Stimulated activated CD8-positive, alpha-beta memory T cell treated with anti-CD3 and anti-CD28 coated beads, Interleukin-15, amount 100 ng/mL, for 4 hours (primary cell): Measurements from ENCODE around the gene KCNMB3.
"Not testable (repeated sequence)": the region's sequence is repeated elsewhere in the genome, so short reads cannot be mapped to it uniquely, and the experiment has no call there.

Source experiments
- DNase-seq, 2 donors: peaks; one replicate each; pipeline ENCODE4 v3.0.0-alpha.2; 2020; ENCODE audit warnings: low read depth in 2 of 2

The KCNMB3 gene

DNA sequence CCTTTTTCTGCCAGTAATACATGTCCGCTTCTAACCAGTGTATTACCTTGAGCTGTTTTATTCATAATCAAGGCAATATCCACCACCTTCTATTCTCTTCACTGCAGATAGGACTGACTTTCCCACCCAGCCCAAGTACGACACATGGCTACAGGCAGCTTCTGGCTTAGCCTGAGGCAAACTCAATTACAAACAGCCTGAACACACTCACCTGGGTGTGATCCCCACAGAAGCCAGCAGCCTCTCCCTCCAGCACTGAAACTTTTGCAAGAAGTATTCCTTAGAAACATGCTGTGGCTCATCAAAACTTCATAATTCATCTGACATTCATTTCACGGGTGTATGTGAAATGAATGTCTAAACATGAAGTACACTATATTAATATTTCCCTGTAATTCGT, 13.5 kb upstream of the KCNMB3 start:
- no peak for DNase-seq

DNA sequence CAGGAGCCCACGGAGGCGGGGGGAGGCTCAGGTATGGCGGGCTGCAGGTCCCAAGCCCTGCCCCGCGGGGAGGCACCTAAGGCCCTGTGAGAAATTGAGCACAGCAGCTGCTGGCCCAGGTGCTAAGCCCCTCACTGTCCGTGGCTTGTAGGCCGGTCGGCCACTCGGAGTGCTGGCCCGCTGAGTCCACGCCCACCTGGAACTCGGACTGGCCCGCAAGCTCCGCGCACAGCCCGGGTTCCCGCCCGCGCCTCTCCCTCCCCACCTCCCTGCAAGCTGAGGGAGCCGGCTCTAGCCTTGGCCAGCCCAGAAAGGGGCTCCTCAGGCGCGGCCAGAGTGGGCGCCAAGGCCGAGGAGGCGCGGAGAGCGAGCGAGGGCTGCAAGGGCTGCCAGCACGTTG, 12.2 kb upstream of the KCNMB3 start:
- DNase-seq, result no peak

DNA sequence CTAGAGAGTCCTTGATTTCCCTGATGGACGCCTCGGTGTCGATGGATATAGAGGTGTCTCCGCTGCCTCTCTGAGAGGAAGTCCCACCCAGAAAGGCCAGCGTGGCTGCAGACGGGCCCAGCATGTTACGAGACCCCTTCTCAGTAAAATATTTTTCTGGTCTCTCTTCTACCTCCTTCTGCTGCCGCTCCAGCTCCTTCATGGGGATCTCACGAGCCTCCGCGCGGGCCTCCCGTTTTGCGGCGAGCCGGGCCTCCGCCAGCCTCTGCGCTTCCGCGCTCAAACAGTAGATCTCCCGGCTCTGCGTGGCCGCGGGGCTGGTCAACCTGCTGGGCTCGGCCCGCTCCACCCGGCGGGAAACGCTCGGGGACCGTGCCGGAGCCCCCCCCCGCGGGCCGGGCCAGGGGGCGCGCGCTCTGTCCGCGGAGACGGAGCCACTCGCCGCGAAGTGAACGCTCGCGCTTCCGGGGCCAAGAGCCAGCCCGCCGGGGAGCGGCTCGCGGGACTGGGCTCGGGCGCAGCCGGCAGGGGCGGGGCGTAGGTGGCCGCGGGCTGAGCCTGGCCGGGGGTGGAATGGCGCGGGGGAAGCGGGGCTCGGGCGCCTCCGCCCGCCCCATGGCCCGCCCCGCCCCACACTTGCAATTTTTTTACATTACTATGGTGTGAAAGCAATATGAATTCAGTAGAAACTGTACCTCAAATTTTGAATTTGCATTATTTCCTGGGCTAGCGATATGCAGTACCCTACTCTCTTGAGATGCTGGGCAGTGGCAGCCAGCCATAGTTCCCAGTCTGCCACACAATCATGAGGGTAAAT, 10.2 kb upstream of the KCNMB3 start:
- peak; percentile 30 to 55 for DNase-seq

DNA sequence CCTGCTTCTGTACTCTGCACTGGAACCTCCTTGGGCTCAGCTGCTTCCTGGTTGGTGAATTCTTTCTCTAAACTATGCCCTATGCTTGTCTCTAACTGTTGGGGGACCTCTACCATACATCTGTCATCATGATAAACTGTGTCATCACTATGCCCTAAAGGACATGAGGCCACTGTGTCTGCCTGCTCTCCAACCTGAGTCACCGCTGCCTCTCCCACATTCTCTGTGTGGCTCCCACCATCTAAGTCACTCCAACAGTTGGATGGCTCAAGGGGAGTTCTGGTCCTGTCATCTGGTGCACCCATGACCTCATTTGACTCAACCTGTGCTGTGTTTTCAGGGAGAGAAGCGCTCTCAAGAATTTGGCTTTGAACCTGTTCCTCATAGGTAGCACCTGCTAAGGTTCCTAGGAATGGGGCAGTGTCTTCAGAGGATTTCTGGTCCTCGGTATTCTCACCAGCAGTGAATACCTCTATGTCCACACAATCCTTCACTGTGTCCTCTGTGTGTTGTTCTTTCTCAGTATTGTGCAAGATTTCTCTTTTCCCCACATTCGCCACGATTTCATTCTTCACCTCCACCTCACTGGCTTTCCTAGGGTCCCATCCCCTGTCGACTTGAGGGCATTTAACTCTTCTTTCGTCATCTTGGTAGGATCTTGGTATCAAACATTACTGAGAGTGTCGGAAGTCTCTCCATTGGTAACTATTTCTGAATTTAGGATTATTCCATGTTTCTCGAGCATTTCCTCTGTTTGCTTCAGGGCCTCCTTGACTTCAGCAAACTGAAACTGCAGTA, 9.2 kb upstream of the KCNMB3 start:
- not testable (repeated sequence) for DNase-seq

DNA sequence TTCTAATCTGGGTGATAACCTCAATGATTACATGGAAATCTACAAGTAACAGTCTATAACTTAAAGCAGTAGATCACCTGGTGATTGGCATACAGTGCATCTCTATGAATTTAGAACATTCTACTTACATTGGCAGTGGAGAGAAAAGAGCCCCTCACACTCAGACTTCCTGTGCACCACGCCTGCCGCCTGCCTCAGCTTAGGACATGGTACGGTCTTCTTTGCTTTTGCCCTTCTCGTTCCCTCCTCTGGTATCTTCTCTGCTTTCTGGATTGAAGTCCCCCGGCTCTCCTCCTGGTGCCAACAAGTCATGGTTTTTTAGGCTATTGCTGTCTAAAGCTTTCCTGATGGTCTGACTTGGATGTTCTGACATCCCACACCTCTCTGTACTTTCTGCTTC, 7.9 kb upstream of the KCNMB3 start:
- no peak for DNase-seq

DNA sequence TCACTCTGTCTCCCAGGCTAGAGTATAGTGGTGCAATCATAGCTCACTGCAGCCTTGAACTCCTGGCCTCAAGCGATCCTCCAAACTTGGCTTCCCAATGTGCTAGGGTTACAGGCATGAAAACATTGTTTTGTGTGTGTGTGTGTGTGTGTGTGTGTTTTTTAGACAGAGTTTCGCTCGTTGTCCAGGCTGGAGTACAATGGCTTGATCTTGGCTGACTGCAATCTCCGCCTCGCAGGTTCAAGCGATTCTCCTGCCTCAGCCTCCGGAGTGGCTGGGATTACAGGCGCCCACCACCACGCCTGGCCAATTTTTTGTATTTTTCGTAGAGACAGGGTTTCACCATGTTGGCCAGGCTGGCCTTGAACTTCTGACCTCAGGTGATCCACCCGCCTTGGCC, 6.8 kb upstream of the KCNMB3 start:
- DNase-seq, result not testable (repeated sequence)

DNA sequence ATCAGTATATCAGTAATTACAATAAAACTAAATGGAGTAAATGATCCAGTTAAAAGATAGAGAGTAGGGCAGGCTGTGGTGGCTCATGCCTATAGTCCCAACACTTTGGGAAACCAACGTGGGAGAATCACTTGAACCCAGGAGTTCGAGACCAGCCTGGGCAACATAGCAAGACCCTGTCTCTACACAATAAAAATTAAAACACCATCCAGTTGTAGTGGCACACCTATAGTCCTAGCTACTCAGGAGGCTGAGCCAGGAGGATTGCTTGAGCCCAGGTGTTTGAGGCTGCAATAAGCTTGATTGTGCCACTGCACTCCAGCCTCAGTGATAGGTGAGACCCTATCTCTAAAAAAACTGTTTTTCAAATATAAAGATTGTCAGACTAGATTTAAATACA, 5.9 kb upstream of the KCNMB3 start:
- DNase-seq, result no peak

DNA sequence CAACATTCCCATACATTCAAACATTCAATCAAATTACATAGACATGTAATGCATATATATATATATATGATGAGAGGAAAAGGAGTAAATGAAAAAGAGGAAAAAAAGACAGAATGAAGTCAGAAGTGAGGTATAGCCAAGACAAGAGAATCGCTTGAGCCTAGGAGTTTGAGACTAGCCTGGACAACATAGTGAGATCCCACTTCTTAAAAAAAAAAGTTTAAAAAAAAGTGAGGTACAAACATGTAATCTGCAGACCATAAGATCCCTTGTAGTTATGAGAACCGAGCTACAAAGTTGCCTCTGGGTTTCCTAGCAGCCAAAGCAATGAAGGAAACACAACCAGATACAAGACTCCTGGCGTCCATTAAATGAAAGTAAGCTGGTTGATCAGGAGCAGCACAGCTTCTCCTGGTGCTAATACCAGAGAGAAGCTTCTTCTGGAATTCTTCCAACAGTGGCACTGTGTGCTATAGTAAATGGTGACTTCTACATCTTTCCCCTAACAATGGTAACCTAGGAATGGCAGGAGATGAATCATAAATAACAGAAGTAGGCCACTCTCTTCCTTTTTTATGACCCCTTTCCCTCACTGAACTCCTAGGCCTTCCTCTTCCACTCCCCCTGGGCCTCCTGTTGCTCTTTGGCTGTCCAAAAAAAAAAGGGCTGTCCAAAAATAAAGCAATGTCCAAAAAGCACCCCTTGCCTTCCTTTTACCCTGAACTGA, 3.5 kb downstream of the KCNMB3 start:
- no peak for DNase-seq

DNA sequence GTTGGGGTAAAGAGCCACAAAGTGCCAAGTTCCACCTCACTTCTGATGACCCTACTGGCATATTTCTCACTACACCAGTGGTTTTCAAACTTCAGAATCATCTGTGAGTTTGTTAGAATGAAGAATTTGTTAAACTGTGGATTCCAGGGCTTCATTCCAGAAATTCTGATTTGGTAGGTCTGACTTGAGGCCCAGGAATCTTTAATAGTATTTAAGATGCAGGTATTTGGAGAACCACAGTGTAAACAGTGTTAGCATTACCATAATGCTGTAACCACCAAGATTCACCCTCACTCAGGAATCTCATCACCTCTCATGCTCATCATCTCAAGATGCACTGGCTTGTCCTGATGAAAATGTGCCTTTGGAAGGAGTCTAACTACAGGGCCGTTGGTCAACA, 6.0 kb downstream of the KCNMB3 start:
- no peak for DNase-seq

DNA sequence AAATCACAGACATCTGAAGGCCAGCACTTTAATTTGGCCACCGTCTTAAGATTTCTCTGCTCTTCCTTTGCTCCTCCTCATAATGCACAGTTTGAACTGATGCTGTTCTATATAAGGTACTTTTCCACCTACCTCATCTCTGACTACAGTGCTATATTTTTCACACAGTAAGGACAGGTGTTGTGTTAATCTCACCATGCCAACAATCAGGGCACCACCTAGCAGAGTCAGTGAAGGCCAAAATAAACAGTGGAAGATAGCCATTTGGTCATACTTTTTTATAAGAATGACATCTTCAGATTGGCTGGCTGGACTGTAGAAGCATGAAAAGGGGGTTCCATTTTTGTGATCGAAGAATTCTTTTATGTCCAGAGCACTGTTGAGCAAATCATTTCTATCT, 8.1 kb downstream of the KCNMB3 start:
- DNase-seq, result not testable (repeated sequence)

DNA sequence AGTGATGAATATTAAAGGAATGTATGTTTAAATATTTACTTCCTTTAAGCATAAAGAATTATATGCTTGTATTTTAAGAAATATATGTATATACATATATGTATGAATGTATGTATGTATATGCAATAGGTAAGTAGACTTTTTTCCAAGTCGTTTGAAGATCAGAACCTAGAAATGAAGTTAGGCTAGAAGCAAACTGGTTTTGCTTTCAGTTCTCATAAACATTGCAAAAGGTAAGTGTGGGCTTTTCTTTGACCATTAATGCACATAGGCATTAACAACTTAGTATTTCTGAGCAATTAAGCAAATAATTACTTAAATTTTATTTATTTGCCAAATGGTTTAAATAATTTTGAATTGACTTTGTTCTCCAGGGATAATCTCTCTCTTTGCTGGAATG, 10.6 kb downstream of the KCNMB3 start:
- DNase-seq, result not testable (repeated sequence)

DNA sequence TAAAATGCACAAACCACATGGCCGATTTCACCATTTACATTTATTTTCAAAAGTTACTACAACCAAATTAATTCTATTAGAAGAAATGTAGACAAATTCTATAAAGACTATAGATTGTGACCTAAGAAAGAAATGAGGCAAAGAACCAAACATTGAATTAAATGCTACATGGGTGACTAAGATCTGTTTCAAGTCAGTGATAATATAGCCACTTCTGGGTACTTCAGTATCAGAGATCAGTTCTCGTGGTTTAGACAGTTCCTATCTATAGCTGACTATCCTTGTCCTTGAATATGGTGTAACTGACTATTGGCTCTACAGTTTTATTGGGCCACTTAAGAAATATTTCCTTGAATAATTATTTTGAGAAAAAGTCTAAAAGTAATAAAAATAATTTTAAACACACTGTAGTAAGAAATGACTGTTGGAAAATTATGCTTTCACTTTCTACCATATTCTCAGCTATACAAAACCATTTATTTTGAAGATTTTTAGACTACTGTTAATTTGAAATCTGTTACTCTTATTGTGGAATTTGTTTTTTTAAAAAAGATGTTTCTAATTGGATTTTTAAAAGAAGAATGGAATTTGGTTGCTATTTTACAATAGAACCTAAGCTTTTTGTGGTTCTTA, 14.1 kb downstream of the KCNMB3 start:
- no peak for DNase-seq

DNA sequence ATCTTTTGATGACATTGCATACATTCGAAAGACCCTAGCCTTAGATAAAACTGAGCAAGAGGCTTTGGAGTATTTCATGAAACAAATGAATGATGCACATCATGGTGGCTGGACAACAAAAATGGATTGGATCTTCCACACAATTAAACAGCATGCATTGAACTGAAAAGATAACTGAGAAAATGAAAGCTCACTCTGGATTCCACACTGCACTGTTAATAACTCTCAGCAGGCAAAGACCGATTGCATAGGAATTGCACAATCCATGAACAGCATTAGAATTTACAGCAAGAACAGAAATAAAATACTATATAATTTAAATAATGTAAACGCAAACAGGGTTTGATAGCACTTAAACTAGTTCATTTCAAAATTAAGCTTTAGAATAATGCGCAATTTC, 16.7 kb downstream of the KCNMB3 start:
- DNase-seq, result no peak

DNA sequence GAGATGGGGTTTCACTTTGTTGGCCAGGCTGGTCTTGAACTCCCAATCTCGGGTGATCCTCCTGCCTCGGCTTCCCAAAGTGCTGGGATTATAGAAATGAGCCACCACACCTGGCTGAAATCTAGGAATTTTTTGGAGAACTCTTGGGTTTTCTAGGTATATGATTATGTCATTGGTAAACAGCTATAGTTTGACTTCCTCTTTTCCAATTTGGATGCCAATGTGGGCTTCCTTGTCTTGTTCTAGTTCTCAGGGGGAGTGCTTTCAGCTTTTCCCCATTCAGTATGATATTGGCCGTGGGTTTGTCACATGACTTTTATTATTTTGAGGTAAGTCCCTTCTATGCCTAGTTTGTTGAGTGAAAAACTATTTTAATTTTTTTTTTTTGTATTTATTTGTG, 17.9 kb downstream of the KCNMB3 start:
- DNase-seq, result no peak

DNA sequence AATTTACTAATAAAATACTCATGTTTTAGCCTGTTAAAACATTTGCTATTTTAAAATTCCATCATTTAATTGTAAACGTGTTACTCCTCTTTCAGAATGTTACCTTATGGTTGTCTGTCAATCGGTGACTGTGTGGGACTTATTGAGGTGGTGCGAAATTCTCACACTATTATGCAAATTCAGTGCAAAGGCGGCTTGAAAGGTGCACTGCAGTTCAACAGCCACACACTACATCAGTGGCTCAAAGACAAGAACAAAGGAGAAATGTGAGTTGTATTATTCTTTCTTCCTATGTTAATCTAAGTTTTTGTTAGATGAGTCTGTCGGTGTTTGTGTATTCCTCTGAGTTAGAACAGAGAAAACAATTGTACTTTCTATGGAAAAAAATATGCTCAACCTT, 21.7 kb downstream of the KCNMB3 start:
- no peak for DNase-seq

DNA sequence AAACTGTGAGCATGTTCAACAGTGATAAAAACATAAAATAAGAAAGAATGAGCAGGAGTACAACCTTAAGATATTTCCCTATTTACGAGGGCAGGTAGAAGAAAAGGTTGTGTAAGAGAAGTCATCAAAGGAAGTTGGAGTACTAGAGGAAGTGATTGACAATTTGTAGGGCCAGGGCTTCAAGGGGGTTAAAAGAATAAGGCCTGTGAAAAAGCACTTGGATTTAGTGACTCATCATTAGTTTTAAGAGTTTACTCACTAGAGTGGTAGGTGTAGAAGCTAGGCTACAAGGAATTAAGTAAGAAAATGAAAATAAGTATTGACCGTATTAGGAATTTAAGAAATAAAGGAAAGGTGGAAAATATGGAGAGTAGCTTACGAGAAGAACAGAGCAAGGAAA, 23.6 kb downstream of the KCNMB3 start:
- DNase-seq, result no peak

DNA sequence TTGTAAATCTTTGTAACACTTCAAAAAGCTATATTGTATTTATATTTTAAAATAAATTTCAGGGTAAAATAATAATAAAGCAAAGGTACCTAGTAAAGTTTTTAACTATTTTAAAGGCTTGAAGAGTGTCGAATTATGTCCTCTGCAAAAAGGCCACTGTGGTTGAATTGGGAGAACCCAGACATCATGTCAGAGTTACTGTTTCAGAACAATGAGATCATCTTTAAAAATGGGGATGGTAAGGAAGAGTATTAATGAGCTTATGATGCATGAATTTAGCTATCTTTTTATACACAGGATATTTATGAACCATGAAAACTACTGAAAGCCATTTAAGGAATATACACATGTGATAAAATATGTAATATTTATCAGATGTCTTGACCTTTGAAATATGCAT, 26.3 kb downstream of the KCNMB3 start:
- no peak for DNase-seq

DNA sequence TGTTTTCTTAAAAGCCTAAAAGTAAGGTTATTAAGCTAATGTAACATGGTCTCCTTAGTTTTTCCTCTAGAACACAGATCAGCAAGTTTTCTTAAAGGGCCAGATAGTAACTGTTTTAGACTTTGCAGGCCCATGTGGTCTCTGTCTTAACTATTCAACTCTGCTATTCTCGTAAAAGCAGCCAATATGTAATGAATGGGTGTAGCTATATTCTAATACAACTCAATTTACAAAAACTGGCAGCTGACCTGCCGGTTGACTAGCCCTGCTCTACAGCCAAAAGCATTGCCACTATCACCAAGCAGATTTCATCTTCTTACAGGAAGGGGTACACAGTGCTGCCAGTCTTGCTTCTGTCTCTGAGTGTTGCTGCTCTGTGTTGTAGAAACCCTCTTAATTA, 27.4 kb downstream of the KCNMB3 start:
- no peak for DNase-seq

DNA sequence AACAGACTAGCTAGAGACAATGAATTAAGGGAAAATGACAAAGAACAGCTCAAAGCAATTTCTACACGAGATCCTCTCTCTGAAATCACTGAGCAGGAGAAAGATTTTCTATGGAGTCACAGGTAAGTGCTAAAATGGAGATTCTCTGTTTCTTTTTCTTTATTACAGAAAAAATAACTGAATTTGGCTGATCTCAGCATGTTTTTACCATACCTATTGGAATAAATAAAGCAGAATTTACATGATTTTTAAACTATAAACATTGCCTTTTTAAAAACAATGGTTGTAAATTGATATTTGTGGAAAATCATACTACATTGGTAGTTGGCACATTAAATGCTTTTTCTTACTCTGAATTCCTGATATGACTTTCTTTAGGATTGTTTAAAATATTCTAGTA, 32.7 kb downstream of the KCNMB3 start:
- DNase-seq, result not testable (repeated sequence)

DNA sequence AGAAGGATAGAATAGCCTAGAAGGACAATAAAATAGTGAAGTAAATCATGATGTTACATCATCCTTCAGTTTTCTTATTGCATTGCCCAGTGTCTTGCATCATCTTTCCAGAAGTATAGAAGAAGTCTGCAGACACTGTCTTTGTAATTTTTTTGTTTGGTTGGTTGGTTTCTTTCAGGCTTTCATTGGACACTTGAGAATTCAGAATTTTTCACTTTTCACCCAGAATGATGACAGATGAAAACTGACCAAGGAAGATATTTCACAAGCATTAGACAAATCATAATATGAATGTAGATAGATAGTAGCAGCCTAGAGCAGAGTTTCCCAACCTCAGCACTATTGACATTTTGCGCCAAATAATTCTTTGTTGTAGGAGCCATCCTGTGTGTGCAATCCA, 35.4 kb downstream of the KCNMB3 start:
- DNase-seq, result not testable (repeated sequence)

DNA sequence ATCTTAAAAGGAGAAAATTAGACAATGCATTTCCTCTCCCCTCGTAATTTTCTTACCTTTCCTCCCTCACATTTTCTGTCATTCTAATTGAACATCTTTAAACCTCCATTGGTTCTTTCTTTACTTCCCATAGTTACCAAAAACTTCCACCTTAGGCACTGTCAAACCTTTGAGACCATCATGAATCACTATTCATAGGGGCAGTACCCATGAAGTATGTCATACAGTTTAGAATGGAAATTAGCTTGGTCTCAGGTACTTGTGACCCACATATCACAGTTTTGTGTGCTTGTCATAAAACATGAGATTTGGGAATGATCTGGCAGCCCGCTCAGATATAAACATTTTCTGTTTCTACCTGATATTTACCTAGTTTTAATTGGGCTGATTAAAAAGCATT, 50.1 kb downstream of the KCNMB3 start:
- no peak for DNase-seq

DNA sequence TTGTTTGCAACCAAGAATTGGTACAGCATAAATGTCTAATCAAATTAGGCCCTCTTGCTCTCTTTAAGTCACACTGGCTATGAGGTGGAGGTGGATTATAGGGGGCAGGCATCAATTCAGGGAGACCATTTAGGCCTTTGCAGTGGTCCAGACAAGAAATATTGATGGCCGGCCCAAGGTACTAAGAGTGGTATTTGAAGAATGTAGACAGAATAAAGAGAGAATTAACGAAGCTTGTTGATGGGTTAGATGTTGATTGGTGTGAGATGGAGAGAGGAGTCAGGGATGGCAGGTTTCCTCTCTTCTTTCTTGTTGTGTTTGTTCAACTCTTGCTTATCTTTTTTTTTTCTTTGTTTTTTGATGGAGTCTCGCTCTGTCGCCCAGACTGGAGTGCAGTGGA, 54.2 kb downstream of the KCNMB3 start:
- DNase-seq, result no peak
